Tibial artery (tissue), 4 donors: ENCODE data around the gene GPR143.
"Not testable (repeated sequence)": the region's sequence is repeated elsewhere in the genome, so short reads cannot be mapped to it uniquely, and the experiment has no call there.

ENCODE experiments used
- DNase-seq, 2 donors: peaks; one replicate each; pipeline ENCODE4 v3.0.0-alpha.2; 2019
- H3K27ac ChIP-seq, 2 donors: fragments of 200-600 bp; sonication (generic) in 1 of 2; 1 replicate in 1 of 2; 2 replicates in 1 of 2; pipeline ENCODE4 v1.5.1; 2018 to 2019; ENCODE audit warnings: mild to moderate bottlenecking in 1 of 2
- H3K27me3 ChIP-seq, 2 donors: fragments of 200-600 bp; sonication (generic) in 1 of 2; one replicate each; pipeline versions ENCODE4 v1.5.1 to v1.6.0; 2016 to 2019
- H3K36me3 ChIP-seq, 3 donors: fragments of 200-600 bp; sonication (generic) in 2 of 3; one replicate each; pipeline ENCODE4 v1.5.1; 2016 to 2019; ENCODE audit warnings: mild to moderate bottlenecking in 2 of 3
- H3K4me1 ChIP-seq, 4 donors: fragments of 200-600 bp; sonication (generic) in 2 of 4; 1 replicate in 3 of 4; 2 replicates in 1 of 4; pipeline ENCODE4 v1.5.1; 2016 to 2019
- H3K4me3 ChIP-seq, 2 donors: fragments of 200-600 bp; sonication (generic) in 1 of 2; 1 replicate in 1 of 2; 2 replicates in 1 of 2; pipeline ENCODE4 v1.5.1; 2018 to 2019; ENCODE audit warnings: mild to moderate bottlenecking in 2 of 2
- H3K9me3 ChIP-seq, 3 donors: fragments of 200-600 bp; sonication (generic) in 1 of 3; one replicate each; pipeline ENCODE4 v1.5.1; 2016 to 2019
- CTCF ChIP-seq, 2 experiments: fragments of 200-600 bp in 1 of 2; fragments of 450-650 bp in 1 of 2; IDR thresholded peaks; one replicate each; pipeline ENCODE4 v1.5.1; 2017 to 2019; ENCODE audit warnings: antibody characterized with exemption in 2 of 2, mild to moderate bottlenecking in 1 of 2, moderate library complexity in 1 of 2
- intact Hi-C: fragments of 100-400 bp; cut with DNase I; formaldehyde crosslinking; loops from one replicate; pipeline ENCODE4 v1.15.0; 2023; ENCODE audit warnings: low total_unique reads

The GPR143 gene

GRCh38 chrX:9781941-9782340, 16.3 kb upstream of the GPR143 start:
- Histone ChIP-seq H3K27me3 (peaks cover 0 to 13% of the 10 kb centered on the region in 2 donors), H3K27ac (no peak overlapping the region), H3K4me1 (peaks cover 0 to 12% (median 2%) of the 10 kb centered on the region in 4 donors), H3K4me3 (no peak overlapping the region), H3K36me3 (no peaks in the 10 kb centered on the region), H3K9me3 (no peaks in the 10 kb centered on the region)
- no peak for DNase-seq
- TF ChIP-seq CTCF (IDR thresholded peaks at IDR 0.05) = no peak
- intact Hi-C loops = no loop called here

GRCh38 chrX:9775930-9776329, 10.3 kb upstream of the GPR143 start:
- Histone ChIP-seq H3K4me3 (no peak overlapping the region), H3K9me3 (no peaks in the 10 kb centered on the region), H3K36me3 (no peaks in the 10 kb centered on the region), H3K27me3 (no peaks in the 10 kb centered on the region), H3K27ac (no peak overlapping the region), H3K4me1 (no peaks in the 10 kb centered on the region)
- intact Hi-C loops = no loop called here
- DNase-seq = no peak
- TF ChIP-seq CTCF (IDR thresholded peaks at IDR 0.05) = no peak

GRCh38 chrX:9772943-9773342, 7.3 kb upstream of the GPR143 start:
- Histone ChIP-seq H3K9me3 (no peaks in the 10 kb centered on the region), H3K4me3 (no peak overlapping the region), H3K27me3 (no peaks in the 10 kb centered on the region), H3K27ac (no peak overlapping the region), H3K4me1 (no peaks in the 10 kb centered on the region), H3K36me3 (no peaks in the 10 kb centered on the region)
- intact Hi-C loops = no loop called here
- DNase-seq = no peak
- TF ChIP-seq CTCF (IDR thresholded peaks at IDR 0.05) = no peak

- Histone ChIP-seq H3K27ac (no peak overlapping the region), H3K4me3 (no peak overlapping the region), H3K27me3 (peaks cover 0 to 5% of the 10 kb centered on the region in 2 donors), H3K9me3 (no peaks in the 10 kb centered on the region), H3K4me1 (no peaks in the 10 kb centered on the region), H3K36me3 (no peaks in the 10 kb centered on the region)
- no peak for TF ChIP-seq CTCF (IDR thresholded peaks at IDR 0.05)
- DNase-seq = no peak
- intact Hi-C loops = no loop called here
These were observed 4.7 kb upstream of the GPR143 start for GRCh38 chrX:9770319-9770718.

GRCh38 chrX:9768321-9768839, 2.7 kb upstream of the GPR143 start:
- DNase-seq, intact Hi-C loops, H3K4me3 ChIP-seq, H3K4me1 ChIP-seq, H3K27ac ChIP-seq, H3K27me3 ChIP-seq, H3K36me3 ChIP-seq, H3K9me3 ChIP-seq: not testable (repeated sequence)

- TF ChIP-seq CTCF (IDR thresholded peaks at IDR 0.05) = no peak
- H3K9me3 ChIP-seq = no peaks in the 10 kb centered on the region
- no peaks in the 10 kb centered on the region for H3K4me1 ChIP-seq
- no peak overlapping the region for H3K27ac ChIP-seq
- H3K36me3 ChIP-seq = no peaks in the 10 kb centered on the region
- DNase-seq = no peak
- intact Hi-C loops = no loop called here
- no peak overlapping the region for H3K4me3 ChIP-seq
- H3K27me3 ChIP-seq = peaks cover 0 to 10% of the 10 kb centered on the region in 2 donors
These were observed 1.7 kb upstream of the GPR143 start for GRCh38 chrX:9767375-9767774.
